Fibroblast of lung (primary cell): ENCODE measurements around the gene SNCG.

Experiments
- CTCF ChIP-seq, 2 donors: IDR thresholded peaks in 1 of 2; conservative IDR thresholded peaks in 1 of 2; 1 replicate in 1 of 2; 2 replicates in 1 of 2; pipeline ENCODE4 v1.5.1; 2011 to 2012; ENCODE audit warnings: low read length in 2 of 2, control low read depth in 1 of 2, inconsistent platforms in 1 of 2, low read depth in 1 of 2, mild to moderate bottlenecking in 1 of 2
- EZH2 ChIP-seq: IDR thresholded peaks from 2 replicates; pipeline ENCODE4 v1.5.1; 2012; ENCODE audit warnings: low read length, control low read depth, mild to moderate bottlenecking; ENCODE audit errors: missing control alignments

- TF ChIP-seq CTCF (conservative IDR thresholded peaks at IDR 0.05 in 1 of 2, IDR thresholded peaks at IDR 0.05 in 1 of 2; ENCODE audit: low read depth in 1 of 2, low read length in 2 of 2) = no peak
- no peak for TF ChIP-seq EZH2
These were observed 7.1 kb upstream of the SNCG start for GRCh38 chr10:86951184-86951761.
